ENCODE data around the gene CNGA4.

- TF ChIP-seq, protein P1, sequence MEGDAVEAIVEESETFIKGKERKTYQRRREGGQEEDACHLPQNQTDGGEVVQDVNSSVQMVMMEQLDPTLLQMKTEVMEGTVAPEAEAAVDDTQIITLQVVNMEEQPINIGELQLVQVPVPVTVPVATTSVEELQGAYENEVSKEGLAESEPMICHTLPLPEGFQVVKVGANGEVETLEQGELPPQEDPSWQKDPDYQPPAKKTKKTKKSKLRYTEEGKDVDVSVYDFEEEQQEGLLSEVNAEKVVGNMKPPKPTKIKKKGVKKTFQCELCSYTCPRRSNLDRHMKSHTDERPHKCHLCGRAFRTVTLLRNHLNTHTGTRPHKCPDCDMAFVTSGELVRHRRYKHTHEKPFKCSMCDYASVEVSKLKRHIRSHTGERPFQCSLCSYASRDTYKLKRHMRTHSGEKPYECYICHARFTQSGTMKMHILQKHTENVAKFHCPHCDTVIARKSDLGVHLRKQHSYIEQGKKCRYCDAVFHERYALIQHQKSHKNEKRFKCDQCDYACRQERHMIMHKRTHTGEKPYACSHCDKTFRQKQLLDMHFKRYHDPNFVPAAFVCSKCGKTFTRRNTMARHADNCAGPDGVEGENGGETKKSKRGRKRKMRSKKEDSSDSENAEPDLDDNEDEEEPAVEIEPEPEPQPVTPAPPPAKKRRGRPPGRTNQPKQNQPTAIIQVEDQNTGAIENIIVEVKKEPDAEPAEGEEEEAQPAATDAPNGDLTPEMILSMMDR (IDR thresholded peaks at IDR 0.05; ENCODE audit: low read length) = no peak
- TF ChIP-seq EZH2 (optimal IDR thresholded peaks at IDR 0.05; ENCODE audit: low read depth, low read length) = no peak
Measured at GRCh38 chr11:6201481-6201880, 37.4 kb upstream of the CNGA4 start.
